Neural progenitor cell (in vitro differentiated cells): Measurements from ENCODE around the gene FITM1. TPM values are rescaled to one million over a fixed set of nuclear protein-coding genes. Genes with fewer than 3 reads are reported as not detected.

Experiments used
- DNase-seq: peaks from one replicate; pipeline ENCODE4 v3.0.0-alpha.2; 2016; ENCODE audit warnings: low spot score
- H2AFZ ChIP-seq: fragments of 200-600 bp; sonication (generic); replicated peaks from 2 replicates; pipeline ENCODE4 v1.6.1; 2016; ENCODE audit warnings: antibody characterized with exemption
- H3F3A ChIP-seq: fragments of 200-600 bp; sonication (generic); 2 replicates; pipeline ENCODE4 v1.6.1; 2016; ENCODE audit warnings: antibody characterized with exemption, low read depth
- H3K27ac ChIP-seq: fragments of 200-600 bp; sonication (generic); 2 replicates; pipeline ENCODE4 v1.5.1; 2016; ENCODE audit warnings: mild to moderate bottlenecking
- H3K27me3 ChIP-seq: fragments of 200-600 bp; sonication (generic); 2 replicates; pipeline ENCODE4 v1.6.1; 2016; ENCODE audit warnings: mild to moderate bottlenecking, moderate library complexity
- H3K36me3 ChIP-seq: fragments of 200-600 bp; sonication (generic); 2 replicates; pipeline ENCODE4 v1.5.1; 2016
- H3K4me1 ChIP-seq: fragments of 200-600 bp; sonication (generic); 2 replicates; pipeline ENCODE4 v1.6.1; 2016; ENCODE audit warnings: mixed run types
- H3K4me2 ChIP-seq: fragments of 200-600 bp; sonication (generic); 2 replicates; pipeline ENCODE4 v1.6.1; 2016
- H3K4me3 ChIP-seq: fragments of 200-600 bp; sonication (generic); 2 replicates; pipeline ENCODE4 v1.5.1; 2016
- H3K79me2 ChIP-seq: fragments of 200-600 bp; sonication (generic); 2 replicates; pipeline ENCODE4 v1.6.1; 2016; ENCODE audit warnings: low read depth
- H3K9ac ChIP-seq: fragments of 200-600 bp; sonication (generic); 2 replicates; pipeline ENCODE4 v1.6.1; 2016
- H3K9me3 ChIP-seq: fragments of 200-600 bp; sonication (generic); 2 replicates; pipeline ENCODE4 v1.5.1; 2016; ENCODE audit warnings: low read depth
- H4K20me1 ChIP-seq: fragments of 200-600 bp; sonication (generic); 2 replicates; pipeline ENCODE4 v1.6.1; 2016; ENCODE audit warnings: low read depth
- H3K27ac Mint-ChIP-seq: 3 replicates; pipeline ENCODE4 v1.8.0; 2021; ENCODE audit warnings: mixed read lengths
- H3K27me3 Mint-ChIP-seq: 2 replicates; pipeline ENCODE4 v1.8.0; 2022; ENCODE audit warnings: low read depth, mild to moderate bottlenecking, inconsistent platforms, moderate library complexity, mixed read lengths; ENCODE audit not compliant: insufficient read depth
- H3K36me3 Mint-ChIP-seq: 3 replicates; pipeline ENCODE4 v1.8.0; 2021; ENCODE audit warnings: mixed read lengths
- H3K4me1 Mint-ChIP-seq: 3 replicates; pipeline ENCODE4 v1.8.0; 2021; ENCODE audit warnings: mixed read lengths
- H3K4me3 Mint-ChIP-seq: 3 replicates; pipeline ENCODE4 v1.8.0; 2021; ENCODE audit warnings: mild to moderate bottlenecking, moderate library complexity, mixed read lengths
- H3K9me3 Mint-ChIP-seq: 3 replicates; pipeline ENCODE4 v1.8.0; 2020; ENCODE audit warnings: mixed read lengths
- CTCF ChIP-seq: fragments of 200-600 bp; sonication (generic); IDR thresholded peaks from 2 replicates; pipeline ENCODE4 v1.5.1; 2017; ENCODE audit warnings: antibody characterized with exemption, mild to moderate bottlenecking
- EZH2 ChIP-seq: fragments of 200-600 bp; sonication (generic); IDR thresholded peaks from 2 replicates; pipeline ENCODE4 v1.6.1; 2017; ENCODE audit warnings: antibody characterized with exemption, mild to moderate bottlenecking, moderate library complexity
- EZH2phosphoT487 ChIP-seq: fragments of 200-600 bp; sonication (generic); IDR thresholded peaks from 2 replicates; pipeline ENCODE4 v1.6.1; 2017; ENCODE audit warnings: antibody characterized with exemption
- total RNA-seq: library from RNA; depleted of rRNA; stranded (reverse); fragments of >200 nt; gene quantifications from 2 replicates; pipeline ENCODE4 v1.2.3, GENCODE V29; 2015; ENCODE audit warnings: low replicate concordance

Gene FITM1, protein sequence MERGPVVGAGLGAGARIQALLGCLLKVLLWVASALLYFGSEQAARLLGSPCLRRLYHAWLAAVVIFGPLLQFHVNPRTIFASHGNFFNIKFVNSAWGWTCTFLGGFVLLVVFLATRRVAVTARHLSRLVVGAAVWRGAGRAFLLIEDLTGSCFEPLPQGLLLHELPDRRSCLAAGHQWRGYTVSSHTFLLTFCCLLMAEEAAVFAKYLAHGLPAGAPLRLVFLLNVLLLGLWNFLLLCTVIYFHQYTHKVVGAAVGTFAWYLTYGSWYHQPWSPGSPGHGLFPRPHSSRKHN
- 0.77 and 1.2 TPM in 2 replicates for total RNA-seq

DNA sequence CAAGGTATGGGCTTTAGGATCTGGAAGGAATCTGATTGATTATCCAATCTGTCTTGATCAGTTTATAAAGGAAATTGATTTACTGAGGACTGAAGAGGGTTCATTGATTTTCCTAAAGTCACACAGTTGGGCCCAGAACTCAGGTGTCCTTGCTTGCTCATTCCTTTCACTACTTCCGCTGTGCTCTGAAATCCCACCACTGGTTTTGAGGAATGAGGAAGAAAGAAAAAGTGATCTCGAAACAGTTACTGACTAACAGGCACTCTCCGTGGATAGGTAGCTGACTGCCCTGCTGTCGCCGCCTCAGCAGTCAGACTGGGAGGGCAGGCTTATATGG is at the start of gene FITM1:
TSS of gene FITM1 (plus strand) at position 280 of the 337 bp plus-strand sequence. CDS start 905 bp downstream, outside the sequence.
- H3K27ac Mint-ChIP-seq, result no peak within 1 kb of the TSS
- no peaks in the 10 kb centered on the region for H3K79me2 ChIP-seq
- no peak for TF ChIP-seq CTCF
- H3K9me3 Mint-ChIP-seq, result no peaks in the 10 kb centered on the region
- peaks cover 10% of the 10 kb centered on the region for H3F3A ChIP-seq
- H3K27ac ChIP-seq, result no peak within 1 kb of the TSS
- peaks cover 3% of the 10 kb centered on the region for H3K4me1 Mint-ChIP-seq
- H3K4me3 Mint-ChIP-seq, result no peak within 1 kb of the TSS
- no peak within 1 kb of the TSS for H3K9ac ChIP-seq
- no peaks in the 10 kb centered on the region for H3K36me3 Mint-ChIP-seq
- DNase-seq, result no peak
- no peaks in the 10 kb centered on the region for H4K20me1 ChIP-seq
- H3K9me3 ChIP-seq, result no peaks in the 10 kb centered on the region
- H3K4me2 ChIP-seq, result no peak within 1 kb of the TSS
- no peaks in the 10 kb centered on the region for H3K36me3 ChIP-seq
- H3K4me1 ChIP-seq, result no peaks in the 10 kb centered on the region
- H3K4me3 ChIP-seq, result no peak within 1 kb of the TSS
- H3K27me3 Mint-ChIP-seq, result peaks cover 4% of the 10 kb centered on the region
- H2AFZ ChIP-seq, result no peak within 1 kb of the TSS
- H3K27me3 ChIP-seq, result no peaks in the 10 kb centered on the region

DNA sequence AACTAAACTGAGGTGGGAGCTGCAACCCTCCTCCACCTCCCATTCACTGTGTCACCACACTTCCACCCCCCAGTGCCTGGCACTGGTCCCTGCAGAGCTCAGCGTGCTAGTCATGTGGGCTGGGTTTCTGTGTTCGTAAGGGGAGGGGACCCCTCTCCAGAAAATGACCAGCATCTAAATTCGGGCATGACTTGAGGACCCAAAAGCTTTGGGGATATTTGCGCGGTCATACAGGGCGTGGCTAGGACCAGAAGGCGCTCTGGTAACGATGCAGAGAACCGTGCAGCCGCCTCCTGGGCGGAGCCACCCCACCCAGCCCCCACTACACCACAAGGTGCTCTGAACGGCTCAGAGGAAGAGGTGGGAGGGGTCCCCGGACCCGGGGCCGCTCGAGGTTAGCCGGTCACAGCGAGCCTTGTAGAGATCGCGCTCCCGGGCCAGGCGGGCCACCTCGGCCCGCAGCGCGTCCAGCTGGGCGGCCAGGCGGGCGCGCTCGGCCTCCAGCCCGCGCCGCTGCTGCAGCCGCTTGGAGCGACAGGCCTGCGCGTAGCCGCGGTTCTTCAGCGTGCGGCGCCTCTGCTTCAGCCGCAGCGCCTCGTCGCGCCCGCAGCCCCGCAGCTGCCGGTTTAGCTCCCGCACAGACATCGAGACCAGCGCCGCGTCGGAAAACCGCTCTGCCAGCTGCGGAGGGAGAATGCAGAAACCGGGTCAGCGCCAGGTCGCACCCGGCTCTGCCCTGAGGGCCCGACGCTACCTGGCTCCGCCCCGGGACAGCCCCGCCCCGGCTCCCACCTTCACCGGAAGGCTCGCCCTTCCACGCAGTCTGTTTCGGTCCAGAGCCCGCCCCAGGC is 49.3 kb upstream of the FITM1 start:
- H3K27me3 ChIP-seq, result peaks cover 39% of the 10 kb centered on the region
- H2AFZ ChIP-seq, result peak overlapping the region; percentile 84
- no peak overlapping the region for H3K9ac ChIP-seq
- H3K4me3 ChIP-seq, result peak overlapping the region; percentile 66
- H3F3A ChIP-seq, result peaks cover 22% of the 10 kb centered on the region
- H3K36me3 ChIP-seq, result no peaks in the 10 kb centered on the region
- H3K27ac Mint-ChIP-seq, result no peak overlapping the region
- no peaks in the 10 kb centered on the region for H3K9me3 Mint-ChIP-seq
- H3K36me3 Mint-ChIP-seq, result no peaks in the 10 kb centered on the region
- peak; percentile 78 for DNase-seq
- peak overlapping the region; percentile 88 for H3K4me3 Mint-ChIP-seq
- no peaks in the 10 kb centered on the region for H3K79me2 ChIP-seq
- H3K4me2 ChIP-seq, result peak overlapping the region; percentile 87
- peaks cover 41% of the 10 kb centered on the region for H3K4me1 ChIP-seq
- TF ChIP-seq EZH2, result peak; percentile 34
- TF ChIP-seq EZH2phosphoT487, result peak; percentile 25
- TF ChIP-seq CTCF, result no peak
- no peaks in the 10 kb centered on the region for H4K20me1 ChIP-seq
- H3K4me1 Mint-ChIP-seq, result peaks cover 34% of the 10 kb centered on the region
- peaks cover 40% of the 10 kb centered on the region for H3K27me3 Mint-ChIP-seq
- H3K27ac ChIP-seq, result no peak overlapping the region
- H3K9me3 ChIP-seq, result no peaks in the 10 kb centered on the region

- Mint-ChIP-seq H3K27me3 (peaks cover 39% of the 10 kb centered on the region), H3K4me3 (peak overlapping the region; percentile 88), H3K36me3 (no peaks in the 10 kb centered on the region), H3K9me3 (no peaks in the 10 kb centered on the region), H3K4me1 (peaks cover 34% of the 10 kb centered on the region), H3K27ac (peak overlapping the region; percentile 87)
- Histone ChIP-seq H3K27me3 (peaks cover 39% of the 10 kb centered on the region), H3K9ac (no peak overlapping the region), H3K4me1 (peaks cover 47% of the 10 kb centered on the region), H4K20me1 (no peaks in the 10 kb centered on the region), H3K79me2 (no peaks in the 10 kb centered on the region), H3F3A (peaks cover 22% of the 10 kb centered on the region), H3K36me3 (no peaks in the 10 kb centered on the region), H3K9me3 (no peaks in the 10 kb centered on the region), H3K4me2 (peak overlapping the region; percentile 87), H3K4me3 (peak overlapping the region; percentile 66), H2AFZ (peak overlapping the region; percentile 84), H3K27ac (no peak overlapping the region)
- peak; percentile 40 for DNase-seq
- TF ChIP-seq EZH2phosphoT487, result no peak
Observed at GRCh38 chr14:24081739-24082211, 48.7 kb upstream of the FITM1 start.
